PC-3 (cell line): ENCODE data around the gene REC8.

Source experiments
- CTCF ChIP-seq: fragments of 300-600 bp; sonication (generic); conservative IDR thresholded peaks from 2 replicates; pipeline ENCODE4 v1.5.1; 2017; ENCODE audit warnings: antibody characterized with exemption, low read depth, mild to moderate bottlenecking, low read length
- EZH2 ChIP-seq: fragments of 300-600 bp; sonication (generic); IDR thresholded peaks from one replicate; pipeline ENCODE4 v1.6.1; 2017; ENCODE audit warnings: antibody characterized with exemption, mild to moderate bottlenecking, low read length; ENCODE audit not compliant: unreplicated experiment
- EZH2phosphoT487 ChIP-seq: fragments of 300-600 bp; sonication (generic); IDR thresholded peaks from 2 replicates; pipeline ENCODE4 v1.6.1; 2018; ENCODE audit warnings: mild to moderate bottlenecking, antibody characterized with exemption, low read length, borderline replicate concordance

GRCh38 chr14:24182110-24182882 lies 10.4 kb downstream of the REC8 start:
- TF ChIP-seq CTCF: no peak
- TF ChIP-seq EZH2: no peak
- TF ChIP-seq EZH2phosphoT487: no peak
